Hematopoietic multipotent progenitor cell (in vitro differentiated cells): ENCODE data around the gene CEBPZOS. TPM values are rescaled to one million over a fixed set of nuclear protein-coding genes. Genes with fewer than 3 reads are reported as not detected.

Experiments
- DNase-seq, 3 donors: peaks; one replicate each; pipeline ENCODE4 v3.0.0-alpha.2; 2011 to 2015; ENCODE audit warnings: low read depth in 2 of 3, low spot score in 2 of 3
- total RNA-seq: library from RNA; depleted of rRNA; stranded (reverse); fragments of >200 nt; gene quantifications from one replicate; pipeline ENCODE4 v1.2.3, GENCODE V29; 2012

CEBPZOS gene
- total RNA-seq = 8.3 TPM

GRCh38 chr2:37196320-37197195, at the start of gene CEBPZOS:
Gene CEBPZOS (plus strand): TSS chr2:37196496. CDS start chr2:37199705, 3,209 bp downstream.
- peak; percentile 85 to 89 (median 88) for DNase-seq

- no peak for DNase-seq
Observed at GRCh38 chr2:37148325-37148724, 48.0 kb upstream of the CEBPZOS start.

- DNase-seq = peak in 1 of 3 donors; percentile 43
Observed at GRCh38 chr2:37149626-37150322, 46.5 kb upstream of the CEBPZOS start.

GRCh38 chr2:37153224-37153623, 43.1 kb upstream of the CEBPZOS start:
- DNase-seq = no peak

- peak in 1 of 3 donors; percentile 29 for DNase-seq
Observed at GRCh38 chr2:37154785-37155184, 41.5 kb upstream of the CEBPZOS start.

GRCh38 chr2:37156071-37156856, 40.0 kb upstream of the CEBPZOS start:
- DNase-seq = peak in 2 of 3 donors; percentile 40 to 58

- peak; percentile 44 to 92 (median 87) for DNase-seq
Observed at GRCh38 chr2:37156857-37157714, 39.2 kb upstream of the CEBPZOS start, which contains the start of gene EIF2AK2. Gene EIF2AK2 (minus strand): TSS chr2:37156980. CDS start chr2:37147806, 9,174 bp downstream.

GRCh38 chr2:37164757-37165156, 31.5 kb upstream of the CEBPZOS start:
- DNase-seq = no peak

- no peak for DNase-seq
Observed at GRCh38 chr2:37167636-37168180, 28.6 kb upstream of the CEBPZOS start.

GRCh38 chr2:37168217-37168981, 27.9 kb upstream of the CEBPZOS start:
- peak; percentile 9 to 55 (median 31) for DNase-seq

GRCh38 chr2:37171624-37171950, 24.7 kb upstream of the CEBPZOS start:
- DNase-seq = no peak

GRCh38 chr2:37173741-37174140, 22.6 kb upstream of the CEBPZOS start:
- no peak for DNase-seq

GRCh38 chr2:37180006-37180639, 16.2 kb upstream of the CEBPZOS start:
- DNase-seq = peak in 1 of 3 donors; percentile 30

- no peak for DNase-seq
Observed at GRCh38 chr2:37180640-37181039, 15.7 kb upstream of the CEBPZOS start.

GRCh38 chr2:37181726-37182684, 14.3 kb upstream of the CEBPZOS start:
- no peak for DNase-seq

GRCh38 chr2:37188570-37188969, 7.7 kb upstream of the CEBPZOS start, which contains the start of gene SULT6B1:
Gene SULT6B1 (minus strand): TSS chr2:37188670. CDS start chr2:37188640, 30 bp downstream.
- no peak for DNase-seq

GRCh38 chr2:37189452-37190153, 6.7 kb upstream of the CEBPZOS start:
- no peak for DNase-seq
